22Rv1 (cell line): ENCODE measurements around the gene COX7A2.

Experiments
- ZFX ChIP-seq: fragments of 450-650 bp; IDR thresholded peaks from 2 replicates; pipeline ENCODE4 v1.6.1; 2017; ENCODE audit warnings: antibody characterized with exemption, borderline replicate concordance
- TF ChIP-seq, protein P1 (sequence below): fragments of 450-650 bp; IDR thresholded peaks from 2 replicates; pipeline ENCODE4 v1.5.1; 2017; ENCODE audit warnings: mild to moderate bottlenecking

DNA sequence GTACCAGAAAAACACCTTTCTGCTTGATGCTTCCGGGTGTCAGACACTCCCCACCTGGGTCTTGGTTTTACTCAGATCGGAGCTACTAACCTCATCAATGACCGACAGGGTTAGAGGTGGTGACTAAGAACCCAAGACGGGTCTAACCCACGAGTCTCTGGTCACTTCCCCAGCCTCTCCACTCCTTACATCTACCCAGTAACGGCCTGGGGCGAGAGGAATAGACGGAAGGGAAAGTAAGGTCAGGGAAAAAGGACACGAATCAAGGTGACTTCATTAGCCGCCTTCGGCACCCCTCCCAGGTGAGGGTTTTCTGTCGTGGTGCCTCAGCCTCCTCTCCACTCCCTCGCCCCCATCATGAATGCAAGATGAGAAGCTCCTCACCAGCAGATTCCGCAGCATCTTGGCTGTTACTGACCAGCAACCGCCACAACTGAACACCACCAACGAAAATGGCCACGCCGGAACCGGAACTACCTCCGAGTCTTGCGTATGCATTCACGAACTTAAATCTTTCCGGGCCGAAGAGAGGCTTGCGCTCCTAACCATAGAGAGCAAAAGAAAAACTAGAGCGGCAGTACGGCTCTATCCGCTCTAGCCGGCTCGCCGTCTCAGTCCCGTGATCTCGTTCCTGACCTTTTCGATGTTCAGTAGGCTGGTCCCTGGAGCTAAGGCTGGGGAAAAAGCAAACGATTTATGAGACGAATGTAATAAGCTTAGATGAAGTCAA is at the start of gene COX7A2:
- TF ChIP-seq, protein P1, sequence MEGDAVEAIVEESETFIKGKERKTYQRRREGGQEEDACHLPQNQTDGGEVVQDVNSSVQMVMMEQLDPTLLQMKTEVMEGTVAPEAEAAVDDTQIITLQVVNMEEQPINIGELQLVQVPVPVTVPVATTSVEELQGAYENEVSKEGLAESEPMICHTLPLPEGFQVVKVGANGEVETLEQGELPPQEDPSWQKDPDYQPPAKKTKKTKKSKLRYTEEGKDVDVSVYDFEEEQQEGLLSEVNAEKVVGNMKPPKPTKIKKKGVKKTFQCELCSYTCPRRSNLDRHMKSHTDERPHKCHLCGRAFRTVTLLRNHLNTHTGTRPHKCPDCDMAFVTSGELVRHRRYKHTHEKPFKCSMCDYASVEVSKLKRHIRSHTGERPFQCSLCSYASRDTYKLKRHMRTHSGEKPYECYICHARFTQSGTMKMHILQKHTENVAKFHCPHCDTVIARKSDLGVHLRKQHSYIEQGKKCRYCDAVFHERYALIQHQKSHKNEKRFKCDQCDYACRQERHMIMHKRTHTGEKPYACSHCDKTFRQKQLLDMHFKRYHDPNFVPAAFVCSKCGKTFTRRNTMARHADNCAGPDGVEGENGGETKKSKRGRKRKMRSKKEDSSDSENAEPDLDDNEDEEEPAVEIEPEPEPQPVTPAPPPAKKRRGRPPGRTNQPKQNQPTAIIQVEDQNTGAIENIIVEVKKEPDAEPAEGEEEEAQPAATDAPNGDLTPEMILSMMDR = no peak
- no peak for TF ChIP-seq ZFX
